Activated T-cell treated with anti-CD3 and anti-CD28 coated beads, Interleukin-2, amount 50 U/mL, for 24 hours (primary cell): ENCODE measurements around the gene SNTG2.
"Not testable (repeated sequence)": the region's sequence is repeated elsewhere in the genome, so short reads cannot be mapped to it uniquely, and the experiment has no call there.

Experiments
- DNase-seq: peaks from one replicate; pipeline ENCODE4 v3.0.0-alpha.2; 2020
- H3K27ac Mint-ChIP-seq: 2 replicates; pipeline ENCODE4 v1.8.0; 2020; ENCODE audit warnings: mild to moderate bottlenecking, mixed read lengths
- H3K27me3 Mint-ChIP-seq: 2 replicates; pipeline ENCODE4 v1.8.0; 2020; ENCODE audit warnings: mixed read lengths
- H3K36me3 Mint-ChIP-seq: 2 replicates; pipeline ENCODE4 v1.8.0; 2020; ENCODE audit warnings: low read depth, mixed read lengths
- H3K4me1 Mint-ChIP-seq: 2 replicates; pipeline ENCODE4 v1.8.0; 2020; ENCODE audit warnings: low read depth, mixed read lengths
- H3K4me3 Mint-ChIP-seq: 2 replicates; pipeline ENCODE4 v1.8.0; 2020; ENCODE audit warnings: mild to moderate bottlenecking, moderate library complexity, mixed read lengths
- H3K9me3 Mint-ChIP-seq: 2 replicates; pipeline ENCODE4 v1.8.0; 2020; ENCODE audit warnings: mixed read lengths

SNTG2 gene

GRCh38 chr2:1402064-1402463 is 451.4 kb downstream of the SNTG2 start:
- Mint-ChIP-seq H3K4me3 (no peak overlapping the region), H3K27me3 (no peaks in the 10 kb centered on the region), H3K27ac (no peak overlapping the region), H3K36me3 (no peaks in the 10 kb centered on the region), H3K9me3 (no peaks in the 10 kb centered on the region), H3K4me1 (no peaks in the 10 kb centered on the region)
- DNase-seq, result no peak

GRCh38 chr2:1403565-1403964 is 452.9 kb downstream of the SNTG2 start:
- Mint-ChIP-seq H3K36me3 (no peaks in the 10 kb centered on the region), H3K27me3 (no peaks in the 10 kb centered on the region), H3K4me3 (no peak overlapping the region), H3K27ac (no peak overlapping the region), H3K4me1 (no peaks in the 10 kb centered on the region), H3K9me3 (no peaks in the 10 kb centered on the region)
- no peak for DNase-seq

- H3K27ac Mint-ChIP-seq, result no peak overlapping the region
- H3K36me3 Mint-ChIP-seq, result no peaks in the 10 kb centered on the region
- H3K9me3 Mint-ChIP-seq, result no peaks in the 10 kb centered on the region
- no peaks in the 10 kb centered on the region for H3K4me1 Mint-ChIP-seq
- H3K27me3 Mint-ChIP-seq, result no peaks in the 10 kb centered on the region
- H3K4me3 Mint-ChIP-seq, result no peak overlapping the region
- no peak for DNase-seq
Observed at GRCh38 chr2:1405124-1405523, 454.5 kb downstream of the SNTG2 start.

- no peak for DNase-seq
- H3K4me1 Mint-ChIP-seq, result no peaks in the 10 kb centered on the region
- H3K4me3 Mint-ChIP-seq, result no peak overlapping the region
- H3K36me3 Mint-ChIP-seq, result no peaks in the 10 kb centered on the region
- H3K27me3 Mint-ChIP-seq, result no peaks in the 10 kb centered on the region
- H3K9me3 Mint-ChIP-seq, result no peaks in the 10 kb centered on the region
- no peak overlapping the region for H3K27ac Mint-ChIP-seq
Observed at GRCh38 chr2:1405967-1406366, 455.3 kb downstream of the SNTG2 start.

GRCh38 chr2:1406434-1406833 is 455.8 kb downstream of the SNTG2 start:
- Mint-ChIP-seq H3K27ac (no peak overlapping the region), H3K36me3 (no peaks in the 10 kb centered on the region), H3K4me3 (no peak overlapping the region), H3K27me3 (no peaks in the 10 kb centered on the region), H3K4me1 (no peaks in the 10 kb centered on the region), H3K9me3 (no peaks in the 10 kb centered on the region)
- no peak for DNase-seq

GRCh38 chr2:1407950-1408675 is 457.5 kb downstream of the SNTG2 start:
- no peaks in the 10 kb centered on the region for H3K9me3 Mint-ChIP-seq
- no peaks in the 10 kb centered on the region for H3K36me3 Mint-ChIP-seq
- no peak overlapping the region for H3K27ac Mint-ChIP-seq
- no peak for DNase-seq
- no peak overlapping the region for H3K4me3 Mint-ChIP-seq
- no peaks in the 10 kb centered on the region for H3K27me3 Mint-ChIP-seq
- no peaks in the 10 kb centered on the region for H3K4me1 Mint-ChIP-seq

- Mint-ChIP-seq H3K27me3 (no peaks in the 10 kb centered on the region), H3K4me3 (no peak within 1 kb of the TSS), H3K9me3 (no peaks in the 10 kb centered on the region), H3K4me1 (no peaks in the 10 kb centered on the region), H3K36me3 (no peaks in the 10 kb centered on the region), H3K27ac (no peak within 1 kb of the TSS)
- DNase-seq, result no peak
Observed at GRCh38 chr2:1413156-1413710, 462.6 kb downstream of the SNTG2 start, which contains the start of gene TPO. TSS of gene TPO (plus strand) at chr2:1413463. CDS start at chr2:1414409, 946 bp downstream.

GRCh38 chr2:1414121-1414520 is 463.5 kb downstream of the SNTG2 start:
- no peak for DNase-seq
- H3K27me3 Mint-ChIP-seq, result no peaks in the 10 kb centered on the region
- H3K9me3 Mint-ChIP-seq, result no peaks in the 10 kb centered on the region
- no peaks in the 10 kb centered on the region for H3K36me3 Mint-ChIP-seq
- no peaks in the 10 kb centered on the region for H3K4me1 Mint-ChIP-seq
- H3K27ac Mint-ChIP-seq, result no peak overlapping the region
- H3K4me3 Mint-ChIP-seq, result no peak overlapping the region

GRCh38 chr2:1414901-1415300 is 464.3 kb downstream of the SNTG2 start:
- H3K27me3 Mint-ChIP-seq, H3K4me1 Mint-ChIP-seq, H3K9me3 Mint-ChIP-seq, H3K36me3 Mint-ChIP-seq, DNase-seq, H3K27ac Mint-ChIP-seq, H3K4me3 Mint-ChIP-seq: not testable (repeated sequence)

GRCh38 chr2:1415501-1415900 is 464.9 kb downstream of the SNTG2 start:
- Mint-ChIP-seq H3K27ac (no peak overlapping the region), H3K36me3 (no peaks in the 10 kb centered on the region), H3K4me1 (no peaks in the 10 kb centered on the region), H3K27me3 (no peaks in the 10 kb centered on the region), H3K4me3 (no peak overlapping the region), H3K9me3 (no peaks in the 10 kb centered on the region)
- DNase-seq, result no peak
